ENCODE measurements around the gene COL4A2.

DNA sequence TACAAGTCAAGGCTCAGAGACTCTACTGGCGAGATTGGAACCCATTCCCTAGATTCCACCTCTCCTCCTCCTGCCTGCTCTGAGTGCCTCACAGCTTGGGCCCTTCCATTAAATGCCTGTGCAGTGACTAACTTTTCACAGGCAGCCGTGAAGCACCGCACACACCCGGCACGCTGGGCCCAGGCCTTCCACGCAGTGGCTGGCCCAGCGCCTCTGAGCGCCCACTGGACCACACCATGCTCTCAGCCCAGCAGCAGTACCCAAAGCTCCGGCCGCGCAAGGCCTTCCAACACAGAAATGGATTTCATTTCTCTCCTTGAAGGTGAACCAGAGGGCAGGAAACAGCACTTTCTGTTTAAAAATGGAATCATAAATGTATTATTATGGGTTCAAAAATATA is 228.4 kb downstream of the COL4A2 start:
- TF ChIP-seq, protein P1, sequence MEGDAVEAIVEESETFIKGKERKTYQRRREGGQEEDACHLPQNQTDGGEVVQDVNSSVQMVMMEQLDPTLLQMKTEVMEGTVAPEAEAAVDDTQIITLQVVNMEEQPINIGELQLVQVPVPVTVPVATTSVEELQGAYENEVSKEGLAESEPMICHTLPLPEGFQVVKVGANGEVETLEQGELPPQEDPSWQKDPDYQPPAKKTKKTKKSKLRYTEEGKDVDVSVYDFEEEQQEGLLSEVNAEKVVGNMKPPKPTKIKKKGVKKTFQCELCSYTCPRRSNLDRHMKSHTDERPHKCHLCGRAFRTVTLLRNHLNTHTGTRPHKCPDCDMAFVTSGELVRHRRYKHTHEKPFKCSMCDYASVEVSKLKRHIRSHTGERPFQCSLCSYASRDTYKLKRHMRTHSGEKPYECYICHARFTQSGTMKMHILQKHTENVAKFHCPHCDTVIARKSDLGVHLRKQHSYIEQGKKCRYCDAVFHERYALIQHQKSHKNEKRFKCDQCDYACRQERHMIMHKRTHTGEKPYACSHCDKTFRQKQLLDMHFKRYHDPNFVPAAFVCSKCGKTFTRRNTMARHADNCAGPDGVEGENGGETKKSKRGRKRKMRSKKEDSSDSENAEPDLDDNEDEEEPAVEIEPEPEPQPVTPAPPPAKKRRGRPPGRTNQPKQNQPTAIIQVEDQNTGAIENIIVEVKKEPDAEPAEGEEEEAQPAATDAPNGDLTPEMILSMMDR (IDR thresholded peaks at IDR 0.05), result no peak
- TF ChIP-seq POLR2A (IDR thresholded peaks at IDR 0.05), result no peak

All from vagina (tissue), 2 donors.